A549 (cell line): ENCODE measurements around the gene DUSP28. TPM values are rescaled to one million over a fixed set of nuclear protein-coding genes. Genes with fewer than 3 reads are reported as not detected.

Experiments
- ATAC-seq, 2 experiments: fragments of 200-7000 bp in 1 of 2; fragments of >200 bp in 1 of 2; cut with Nextera tagmentation in 1 of 2; cut with Tn5 transposase in 1 of 2; 3 replicates each; pipeline versions ENCODE4 v1.8.0 to v1.9.1; 2018 to 2020; ENCODE audit warnings: mild to moderate bottlenecking in 1 of 2, moderate library complexity in 1 of 2
- CTCF ChIA-PET: fragments of 300-600 bp; sonication (Branson Sonifier 250); formaldehyde crosslinking; extraction: SDS; loops from one replicate; lab custom pipeline; 2021; ENCODE audit warnings: antibody characterized with exemption, inconsistent platforms; lab: Yijun Ruan, JAX
- POLR2A ChIA-PET: fragments of 350-600 bp; formaldehyde crosslinking; extraction: SDS; loops from one replicate; lab custom pipeline; 2021; ENCODE audit warnings: antibody characterized with exemption, inconsistent platforms; lab: Yijun Ruan, JAX
- DNase-seq, 2 experiments: peaks; one replicate each; pipeline versions ENCODE4 v3.0.0 to v3.0.0-alpha.2; 2011 to 2016; ENCODE audit warnings: low read depth in 1 of 2, low spot score in 1 of 2
- FAIRE-seq: peaks from 2 replicates; lab custom pipeline; 2011; peaks lifted over from hg19 to GRCh38; lab: Jason Lieb, UNC
- H3K27ac ChIP-seq, 2 experiments: fragments of >200 bp; sonication (Bioruptor Twin); formaldehyde crosslinking; 3 replicates each; pipeline ENCODE4 v1.5.1; 2016 to 2017
- H3K4me1 ChIP-seq: fragments of >200 bp; sonication (Bioruptor Twin); formaldehyde crosslinking; 3 replicates; pipeline ENCODE4 v1.6.1; 2016
- H3K4me2 ChIP-seq: fragments of >200 bp; sonication (Bioruptor Twin); formaldehyde crosslinking; 3 replicates; pipeline ENCODE4 v1.6.1; 2016
- H3K4me3 ChIP-seq: fragments of >200 bp; sonication (Bioruptor Twin); formaldehyde crosslinking; 3 replicates; pipeline ENCODE4 v1.5.1; 2016
- H3K9me3 ChIP-seq: fragments of >200 bp; sonication (Bioruptor Twin); formaldehyde crosslinking; 3 replicates; pipeline ENCODE4 v1.6.1; 2016
- ATOH8 ChIP-seq: fragments of 250-450 bp; sonication (Bioruptor Pico); IDR thresholded peaks from 2 replicates; pipeline ENCODE4 v1.5.0; 2020; ENCODE audit warnings: low read depth, mild to moderate bottlenecking, moderate library complexity
- BHLHE40 ChIP-seq: IDR thresholded peaks from 2 replicates; pipeline ENCODE4 v1.6.1; 2012; ENCODE audit warnings: low read depth, low read length, inconsistent platforms
- CBX8 ChIP-seq: fragments of 200-600 bp; sonication (generic); IDR thresholded peaks from 2 replicates; pipeline ENCODE4 v1.6.1; 2016
- ELK1 ChIP-seq: fragments of 150-350 bp; IDR thresholded peaks from 2 replicates; pipeline ENCODE4 v1.6.1; 2014; ENCODE audit warnings: low read depth, mild to moderate bottlenecking, low read length
- FOSB ChIP-seq: fragments of 250-450 bp; sonication (Bioruptor Pico); IDR thresholded peaks from 2 replicates; pipeline ENCODE4 v1.5.0; 2020; ENCODE audit warnings: mild to moderate bottlenecking, moderate library complexity
- GATA3 ChIP-seq: IDR thresholded peaks from 2 replicates; pipeline ENCODE4 v1.6.1; 2012; ENCODE audit warnings: borderline replicate concordance
- HEYL ChIP-seq: fragments of 250-450 bp; sonication (Bioruptor Pico); IDR thresholded peaks from 2 replicates; pipeline ENCODE4 v1.8.0; 2021; ENCODE audit warnings: mild to moderate bottlenecking, moderate library complexity
- HMGXB4 ChIP-seq: fragments of 250-450 bp; sonication (Bioruptor Pico); IDR thresholded peaks from 2 replicates; pipeline ENCODE4 v1.5.0; 2021; ENCODE audit warnings: mild to moderate bottlenecking, moderate library complexity, borderline replicate concordance
- HOXB13 ChIP-seq: fragments of 250-450 bp; sonication (Bioruptor Pico); IDR thresholded peaks from 2 replicates; pipeline ENCODE4 v1.5.0; 2020; ENCODE audit warnings: low read depth, mild to moderate bottlenecking, moderate library complexity
- JUN ChIP-seq, 2 experiments: fragments of >200 bp; sonication (Bioruptor Twin); formaldehyde crosslinking; IDR thresholded peaks; 2 replicates in 1 of 2; 3 replicates in 1 of 2; pipeline ENCODE4 v1.6.1; 2016 to 2017
- KDM5A ChIP-seq: fragments of 200-600 bp; sonication (generic); IDR thresholded peaks from 2 replicates; pipeline ENCODE4 v1.6.1; 2016; ENCODE audit warnings: antibody characterized with exemption, mild to moderate bottlenecking
- MAX ChIP-seq: IDR thresholded peaks from 2 replicates; pipeline ENCODE4 v1.6.1; 2012
- MYC ChIP-seq: IDR thresholded peaks from 2 replicates; pipeline ENCODE4 v1.6.1; 2012; ENCODE audit warnings: mild to moderate bottlenecking, inconsistent platforms, low read length, improper control_type of control experiment, borderline replicate concordance
- NR3C1 ChIP-seq: fragments of >200 bp; sonication (Bioruptor Twin); formaldehyde crosslinking; IDR thresholded peaks from 3 replicates; pipeline ENCODE4 v1.6.1; 2017
- PBX3 ChIP-seq: IDR thresholded peaks from 2 replicates; pipeline ENCODE4 v1.6.1; 2012
- POLR2A ChIP-seq: IDR thresholded peaks from 2 replicates; pipeline ENCODE4 v1.6.1; 2012; ENCODE audit warnings: mild to moderate bottlenecking, low read length
- RCOR1 ChIP-seq: fragments of 150-350 bp; IDR thresholded peaks from 2 replicates; pipeline ENCODE4 v1.6.1; 2014; ENCODE audit warnings: antibody characterized with exemption, low read length, low read depth
- TP53 ChIP-seq: fragments of 250-450 bp; sonication (Bioruptor Pico); IDR thresholded peaks from 2 replicates; pipeline ENCODE4 v1.5.0; 2021; ENCODE audit warnings: mild to moderate bottlenecking, moderate library complexity
- ZFP36 ChIP-seq: fragments of 450-650 bp; IDR thresholded peaks from 2 replicates; pipeline ENCODE4 v1.6.1; 2014; ENCODE audit warnings: borderline replicate concordance; ENCODE audit not compliant: partially characterized antibody
- WGBS: methylation state at CpG from one replicate; pipeline ENCODE4 v1.1.6; 2017; ENCODE audit errors: missing lambda C conversion rate; 5-methylcytosine and 5-hydroxymethylcytosine counted together
- polyA plus RNA-seq, 4 experiments: library from polyadenylated mRNA; depleted of rRNA in 3 of 4; stranded (reverse); fragments of >200 nt; fragmentation: RNase III in 1 of 4; extraction: RNeasy Plus Mini Kit Qiagen cat#74134 plus additional on column Dnase treatment in 1 of 4; gene quantifications; 2 replicates in 3 of 4; 3 replicates in 1 of 4; pipeline ENCODE4 v1.2.3, GENCODE V29; 2011 to 2017

DUSP28 gene
- polyA plus RNA-seq, 2 of the 4 experiments (the other 2 are of a cell fraction), result 5.2 to 14.3 TPM

GRCh38 chr2:240582781-240583180, 22.6 kb downstream of the DUSP28 start:
- Histone ChIP-seq H3K4me3 (no peak overlapping the region), H3K4me2 (no peak overlapping the region), H3K4me1 (peaks cover 39% of the 10 kb centered on the region), H3K27ac (no peak overlapping the region), H3K9me3 (no peaks in the 10 kb centered on the region)
- no peak for ATAC-seq
- CTCF ChIA-PET, result interaction anchor here (1.7 kb wide), 1 partner anchor 17 kb away, joined by 7 read pairs; no protein-coding TSS in a partner anchor
- POLR2A ChIA-PET, result no interaction called here
- FAIRE-seq, result no peak
- no peak for DNase-seq
- WGBS, result 75% methylated on average over 3 of the region's 3 CpGs
- TF ChIP-seq HEYL, result no peak
- TF ChIP-seq MAX, result no peak
- TF ChIP-seq RCOR1, result no peak
- no peak for TF ChIP-seq ZFP36
- no peak for TF ChIP-seq CBX8
- no peak for TF ChIP-seq HMGXB4 (CRISPR knock-in tag)
- TF ChIP-seq JUN (IDR thresholded peaks at IDR 0.05), result no peak
- no peak for TF ChIP-seq KDM5A
- no peak for TF ChIP-seq NR3C1
- no peak for TF ChIP-seq MYC
- TF ChIP-seq FOSB (CRISPR knock-in tag), result no peak

GRCh38 chr2:240583774-240584173, 23.6 kb downstream of the DUSP28 start:
- H3K27ac ChIP-seq, result no peak overlapping the region
- ATAC-seq, result no peak
- CTCF ChIA-PET, result interaction anchor here (0.6 to 1.7 kb wide), 3 partner anchors 15 to 469 kb away, joined by 3 to 7 read pairs (median 4); partner anchors contain the start of gene RNPEPL1
- H3K4me3 ChIP-seq, result no peak overlapping the region
- peaks cover 44% of the 10 kb centered on the region for H3K4me1 ChIP-seq
- no peak for FAIRE-seq
- H3K9me3 ChIP-seq, result no peaks in the 10 kb centered on the region
- no peak for DNase-seq
- TF ChIP-seq PBX3 (no peak), JUN (IDR thresholded peaks at IDR 0.05) (no peak), POLR2A (no peak), BHLHE40 (no peak), FOSB (CRISPR knock-in tag) (no peak), ATOH8 (CRISPR knock-in tag) (no peak), GATA3 (no peak), HOXB13 (CRISPR knock-in tag) (no peak), ELK1 (no peak), KDM5A (no peak), RCOR1 (no peak), TP53 (CRISPR knock-in tag) (no peak)
- TF ChIP-seq, all 56 proteins: peak for 0
- WGBS, result 100% methylated on average over 4 of the region's 4 CpGs
- POLR2A ChIA-PET, result no interaction called here
- no peak overlapping the region for H3K4me2 ChIP-seq
